Measurements from ENCODE around the gene PIK3R3.

Gene PIK3R3

GRCh38 chr1:46003315-46003714 lies 129.1 kb downstream of the PIK3R3 start:
- H3K4me3 ChIP-seq = no peak overlapping the region
- no peak for DNase-seq (ENCODE audit: low spot score)
- H3K27ac ChIP-seq = no peak overlapping the region
- no peak for TF ChIP-seq CTCF (IDR thresholded peaks at IDR 0.05)

DNA sequence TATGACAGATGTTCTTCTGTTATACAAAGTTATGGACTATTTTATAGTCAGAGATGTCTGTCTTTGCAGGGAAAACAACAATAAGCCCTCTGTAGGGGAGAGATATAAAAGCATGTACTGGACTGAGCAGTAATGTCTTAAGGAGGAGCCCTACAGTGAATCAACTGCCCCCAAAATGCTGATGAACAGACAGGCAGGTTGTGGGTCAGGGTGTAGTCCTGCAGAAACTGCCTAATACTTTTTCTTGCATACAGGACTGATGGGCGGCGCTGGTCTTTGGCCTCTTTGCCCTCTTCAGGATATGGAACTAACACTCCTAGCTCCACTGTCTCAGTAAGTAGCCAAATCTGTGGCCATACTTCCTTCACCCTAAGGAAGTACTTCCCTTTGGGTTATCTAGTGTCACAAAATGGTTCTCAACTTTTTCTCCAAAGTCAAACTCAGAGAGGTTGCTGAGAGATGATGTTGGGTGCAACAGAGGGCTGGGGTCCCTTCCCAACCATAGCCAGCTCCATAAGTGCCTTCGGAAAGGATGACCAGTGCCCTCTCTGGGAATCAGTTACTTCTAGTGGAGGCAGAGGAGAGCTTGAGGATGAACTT lies 129.8 kb downstream of the PIK3R3 start:
- DNase-seq (ENCODE audit: low spot score) = no peak
- Histone ChIP-seq H3K4me3 (no peak overlapping the region), H3K27ac (no peak overlapping the region)
- no peak for TF ChIP-seq CTCF (IDR thresholded peaks at IDR 0.05)

DNA sequence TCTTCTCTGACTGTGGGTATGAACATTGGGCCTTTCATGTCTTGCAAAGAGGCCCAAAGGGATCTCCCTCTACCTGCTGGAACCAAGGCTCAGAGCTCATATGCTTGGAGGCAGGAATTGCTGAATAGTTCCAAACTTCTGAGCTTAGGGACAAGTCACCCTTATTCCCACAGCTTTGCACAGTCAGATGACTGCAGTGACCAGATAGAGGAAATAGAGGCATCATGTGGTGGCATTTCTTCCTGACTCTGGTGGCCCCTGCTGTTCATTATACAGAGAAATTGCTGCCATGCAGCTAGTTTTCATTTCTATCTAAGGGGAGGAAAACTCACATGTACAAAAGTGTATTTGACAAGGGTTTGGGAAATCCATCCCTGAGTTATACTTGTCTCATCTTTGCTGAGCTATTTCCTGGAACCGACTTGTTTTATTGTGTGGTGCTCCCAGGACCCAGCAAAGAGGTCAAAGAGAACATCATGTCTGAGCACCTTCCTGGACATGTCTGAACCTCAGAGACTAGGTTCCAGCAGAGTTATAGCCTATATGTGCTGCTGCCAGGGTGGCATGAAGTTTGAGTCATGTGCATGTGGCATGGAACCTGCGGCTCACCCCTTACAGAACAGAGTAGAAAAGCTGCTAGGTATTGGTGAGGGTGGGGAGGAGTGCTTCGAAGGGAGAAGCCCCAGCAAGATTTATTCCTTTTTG lies 131.2 kb downstream of the PIK3R3 start:
- DNase-seq (ENCODE audit: low spot score) = no peak
- H3K27ac ChIP-seq = no peak overlapping the region
- no peak for TF ChIP-seq CTCF (IDR thresholded peaks at IDR 0.05)
- no peak overlapping the region for H3K4me3 ChIP-seq

- Histone ChIP-seq H3K4me3 (no peak overlapping the region), H3K27ac (no peak overlapping the region)
- no peak for DNase-seq (ENCODE audit: low spot score)
- TF ChIP-seq CTCF (IDR thresholded peaks at IDR 0.05) = no peak
Measured at GRCh38 chr1:45999507-45999906, 132.9 kb downstream of the PIK3R3 start.

GRCh38 chr1:45998020-45998617 lies 134.3 kb downstream of the PIK3R3 start:
- H3K4me3 ChIP-seq = no peak overlapping the region
- TF ChIP-seq CTCF (IDR thresholded peaks at IDR 0.05) = no peak
- no peak overlapping the region for H3K27ac ChIP-seq
- DNase-seq (ENCODE audit: low spot score) = no peak

DNA sequence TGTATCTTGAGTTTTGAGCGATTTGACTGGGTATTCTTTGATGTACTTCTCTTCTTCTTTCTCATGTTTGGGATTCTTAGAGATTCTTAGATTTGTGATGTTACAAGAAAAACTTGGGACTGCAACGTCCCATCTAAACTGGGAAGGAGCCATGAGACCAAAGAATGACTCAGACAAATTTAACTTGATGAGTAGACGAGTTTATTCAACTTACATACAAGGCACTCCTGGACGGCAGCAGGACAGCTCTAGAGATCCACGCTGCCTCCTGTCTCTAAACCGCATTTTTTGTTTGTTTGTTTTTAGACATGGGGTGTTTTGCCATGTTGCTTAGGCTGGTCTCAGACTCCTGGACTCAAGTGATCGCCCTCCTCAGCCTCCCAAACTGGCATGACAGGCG lies 137.1 kb downstream of the PIK3R3 start:
- no peak overlapping the region for H3K27ac ChIP-seq
- TF ChIP-seq CTCF (IDR thresholded peaks at IDR 0.05) = no peak
- DNase-seq (ENCODE audit: low spot score) = no peak
- H3K4me3 ChIP-seq = no peak overlapping the region

GRCh38 chr1:45994423-45994822 lies 138.0 kb downstream of the PIK3R3 start:
- TF ChIP-seq CTCF (IDR thresholded peaks at IDR 0.05) = no peak
- Histone ChIP-seq H3K27ac (no peak overlapping the region), H3K4me3 (no peak overlapping the region)
- DNase-seq (ENCODE audit: low spot score) = no peak

Data from coronary artery (tissue), 2 donors.